H9 (cell line): ENCODE data around the gene SLC35G1. TPM values are rescaled to one million over a fixed set of nuclear protein-coding genes. Genes with fewer than 3 reads are reported as not detected.

Experiments
- DNase-seq: peaks from one replicate; pipeline ENCODE4 v3.0.0-alpha.2; 2017
- H2AFZ ChIP-seq: one replicate; pipeline ENCODE4 v1.6.1; 2013; ENCODE audit warnings: mild to moderate bottlenecking, low read length, control low read depth, moderate library complexity
- H2AK5ac ChIP-seq: 2 replicates; pipeline ENCODE4 v1.6.1; 2013; ENCODE audit warnings: low read length, control low read depth, mixed read lengths; ENCODE audit not compliant: insufficient read length
- H2BK120ac ChIP-seq: one replicate; pipeline ENCODE4 v1.6.1; 2013; ENCODE audit warnings: low read depth, mild to moderate bottlenecking, low read length, control low read depth, inconsistent platforms; ENCODE audit not compliant: poor library complexity, severe bottlenecking
- H2BK12ac ChIP-seq: 2 replicates; pipeline ENCODE4 v1.6.1; 2013; ENCODE audit warnings: low read length, control low read depth, mixed read lengths, low read depth; ENCODE audit not compliant: insufficient read length
- H2BK15ac ChIP-seq: 2 replicates; pipeline ENCODE4 v1.6.1; 2013; ENCODE audit warnings: low read depth, low read length, control low read depth
- H2BK20ac ChIP-seq: one replicate; pipeline ENCODE4 v1.6.1; 2013; ENCODE audit warnings: low read depth, mild to moderate bottlenecking, low read length, control low read depth, inconsistent platforms; ENCODE audit not compliant: poor library complexity, severe bottlenecking
- H2BK5ac ChIP-seq: 2 replicates; pipeline ENCODE4 v1.6.1; 2013; ENCODE audit warnings: low read length, control low read depth, mixed read lengths; ENCODE audit not compliant: insufficient read length
- H3K14ac ChIP-seq: 2 replicates; pipeline ENCODE4 v1.6.1; 2013; ENCODE audit warnings: low read length, control low read depth; ENCODE audit not compliant: insufficient read depth
- H3K18ac ChIP-seq: 2 replicates; pipeline ENCODE4 v1.6.1; 2013; ENCODE audit warnings: low read depth, mild to moderate bottlenecking, mixed read lengths, low read length, control low read depth; ENCODE audit not compliant: insufficient read length
- H3K23ac ChIP-seq: 2 replicates; pipeline ENCODE4 v1.6.1; 2013; ENCODE audit warnings: low read length, control low read depth, mixed read lengths, low read depth; ENCODE audit not compliant: insufficient read length
- H3K23me2 ChIP-seq: 2 replicates; pipeline ENCODE4 v1.6.1; 2013; ENCODE audit warnings: low read depth, mild to moderate bottlenecking, mixed read lengths, low read length, control low read depth; ENCODE audit not compliant: insufficient read length, poor library complexity, severe bottlenecking
- H3K27ac ChIP-seq: 2 replicates; pipeline ENCODE4 v1.5.1; 2013; ENCODE audit warnings: low read length, control low read depth, mixed read lengths, low read depth; ENCODE audit not compliant: insufficient read length
- H3K27me3 ChIP-seq: 2 replicates; pipeline ENCODE4 v1.6.1; 2013; ENCODE audit warnings: low read length, control low read depth, inconsistent platforms; ENCODE audit not compliant: insufficient read depth
- H3K4ac ChIP-seq: 2 replicates; pipeline ENCODE4 v1.6.1; 2013; ENCODE audit warnings: low read depth, mild to moderate bottlenecking, control low read depth, inconsistent platforms, low read length, moderate library complexity
- H3K4me1 ChIP-seq: 2 replicates; pipeline ENCODE4 v1.6.1; 2013; ENCODE audit warnings: low read length, control low read depth, inconsistent platforms; ENCODE audit not compliant: insufficient read depth
- H3K4me2 ChIP-seq: 2 replicates; pipeline ENCODE4 v1.6.1; 2013; ENCODE audit warnings: low read length, control low read depth, mixed read lengths; ENCODE audit not compliant: insufficient read length, insufficient read depth
- H3K56ac ChIP-seq: 2 replicates; pipeline ENCODE4 v1.6.1; 2013; ENCODE audit warnings: low read depth, mild to moderate bottlenecking, mixed read lengths, low read length, control low read depth; ENCODE audit not compliant: insufficient read length
- H3K79me1 ChIP-seq: 2 replicates; pipeline ENCODE4 v1.6.1; 2013; ENCODE audit warnings: low read depth, mild to moderate bottlenecking, moderate library complexity, low read length, control low read depth, inconsistent platforms; ENCODE audit not compliant: insufficient read depth, poor library complexity, severe bottlenecking
- H3K79me2 ChIP-seq: 2 replicates; pipeline ENCODE4 v1.6.1; 2013; ENCODE audit warnings: low read length, control low read depth, inconsistent platforms; ENCODE audit not compliant: insufficient read depth
- H3K9ac ChIP-seq: 2 replicates; pipeline ENCODE4 v1.6.1; 2013; ENCODE audit warnings: low read length, control low read depth, mixed read lengths; ENCODE audit not compliant: insufficient read length; ENCODE audit errors: extremely low read depth
- H3K9me3 ChIP-seq: one replicate; pipeline ENCODE4 v1.6.1; 2013; ENCODE audit warnings: low read depth, low read length, inconsistent platforms; ENCODE audit not compliant: control insufficient read depth
- H3T11ph ChIP-seq: one replicate; pipeline ENCODE4 v1.6.1; 2013; ENCODE audit warnings: mild to moderate bottlenecking, low read length, control low read depth, inconsistent platforms
- H4K20me1 ChIP-seq: one replicate; pipeline ENCODE4 v1.6.1; 2013; ENCODE audit not compliant: control insufficient read depth, insufficient read length, insufficient read depth
- H4K5ac ChIP-seq: 2 replicates; pipeline ENCODE4 v1.6.1; 2013; ENCODE audit warnings: low read depth, mild to moderate bottlenecking, mixed read lengths, low read length, control low read depth; ENCODE audit not compliant: insufficient read length
- H4K8ac ChIP-seq: replicated peaks from 2 replicates; pipeline ENCODE4 v1.6.1; 2013; ENCODE audit warnings: low read length, control low read depth, mixed read lengths, low read depth; ENCODE audit not compliant: insufficient read length
- H4K91ac ChIP-seq: 2 replicates; pipeline ENCODE4 v1.6.1; 2013; ENCODE audit warnings: low read depth, mild to moderate bottlenecking, moderate library complexity, mixed read lengths, low read length, control low read depth; ENCODE audit not compliant: insufficient read length
- H3K27ac Mint-ChIP-seq, 3 experiments: 2 replicates in 2 of 3; 3 replicates in 1 of 3; pipeline ENCODE4 v1.8.0; 2020 to 2021; ENCODE audit warnings: mixed read lengths in 3 of 3, mild to moderate bottlenecking in 1 of 3, moderate library complexity in 1 of 3
- H3K27me3 Mint-ChIP-seq: 2 replicates; pipeline ENCODE4 v1.8.0; 2021; ENCODE audit warnings: low read depth, mild to moderate bottlenecking, moderate library complexity, mixed read lengths
- H3K36me3 Mint-ChIP-seq, 3 experiments: 2 replicates in 2 of 3; 3 replicates in 1 of 3; pipeline ENCODE4 v1.8.0; 2020 to 2021; ENCODE audit warnings: low read depth in 3 of 3, mixed read lengths in 3 of 3; ENCODE audit not compliant: insufficient read depth in 1 of 3
- H3K4me1 Mint-ChIP-seq, 2 experiments: 2 replicates each; pipeline ENCODE4 v1.8.0; 2020; ENCODE audit warnings: mixed read lengths in 2 of 2
- H3K4me3 Mint-ChIP-seq, 2 experiments: 2 replicates in 1 of 2; 3 replicates in 1 of 2; pipeline ENCODE4 v1.8.0; 2020 to 2021; ENCODE audit warnings: mild to moderate bottlenecking in 2 of 2, mixed read lengths in 2 of 2, moderate library complexity in 1 of 2
- H3K9me3 Mint-ChIP-seq, 2 experiments: 2 replicates in 1 of 2; 3 replicates in 1 of 2; pipeline ENCODE4 v1.8.0; 2020; ENCODE audit warnings: mild to moderate bottlenecking in 2 of 2, mixed read lengths in 2 of 2, moderate library complexity in 1 of 2
- WGBS: extraction: QIAGEN DNeasy Blood & Tissue Kit; methylation state at CpG from one replicate; pipeline ENCODE4 v1.1.7; 2013; ENCODE audit warnings: missing lambda C conversion rate, low lambda C conversion rate, mixed read lengths; ENCODE audit not compliant: insufficient read length; ENCODE audit errors: extremely low coverage; 5-methylcytosine and 5-hydroxymethylcytosine counted together
- total RNA-seq: library from RNA; stranded (reverse); gene quantifications from 2 replicates; pipeline ENCODE4 v1.2.1, GENCODE V29; 2021
- TF ChIP-seq, protein P1 (sequence below): fragments of 200-600 bp; sonication (generic); conservative IDR thresholded peaks from 3 replicates; pipeline ENCODE4 v1.8.0; 2021; ENCODE audit warnings: antibody characterized with exemption, mild to moderate bottlenecking

The SLC35G1 gene
- total RNA-seq, 1 experiment from 2014 or later: 6.3 TPM

GRCh38 chr10:93938140-93938539, 44.4 kb downstream of the SLC35G1 start:
- Histone ChIP-seq H4K8ac (no peak overlapping the region), H2AFZ (no peak overlapping the region), H4K20me1 (no peaks in the 10 kb centered on the region), H2BK12ac (no peak overlapping the region), H3K79me2 (no peaks in the 10 kb centered on the region), H3K56ac (no peak overlapping the region), H3K23me2 (no peaks in the 10 kb centered on the region), H3K9ac (no peak overlapping the region), H2BK20ac (no peak overlapping the region), H2AK5ac (no peak overlapping the region), H3K4ac (no peak overlapping the region), H2BK5ac (no peak overlapping the region), H3K23ac (no peak overlapping the region), H3K4me2 (no peak overlapping the region), H3K27me3 (no peaks in the 10 kb centered on the region), H3K9me3 (no peaks in the 10 kb centered on the region), H4K91ac (no peak overlapping the region), H3K27ac (no peak overlapping the region), H3K79me1 (no peaks in the 10 kb centered on the region), H4K5ac (no peak overlapping the region), H3T11ph (no peak overlapping the region), H2BK15ac (no peak overlapping the region), H2BK120ac (no peak overlapping the region), H3K18ac (no peak overlapping the region), H3K14ac (no peak overlapping the region), H3K4me1 (no peaks in the 10 kb centered on the region)
- Mint-ChIP-seq H3K9me3 (peaks cover 0 to 3% of the 10 kb centered on the region in 2 experiments; a peak in 1 of 5 replicates), H3K27me3 (peaks cover 11% of the 10 kb centered on the region), H3K36me3 (no peaks in the 10 kb centered on the region), H3K4me3 (no peak overlapping the region), H3K4me1 (no peaks in the 10 kb centered on the region), H3K27ac (no peak overlapping the region)
- whole genome bisulfite sequencing: no CpG with 5 or more reads among the region's 1 CpG
- TF ChIP-seq, protein P1, sequence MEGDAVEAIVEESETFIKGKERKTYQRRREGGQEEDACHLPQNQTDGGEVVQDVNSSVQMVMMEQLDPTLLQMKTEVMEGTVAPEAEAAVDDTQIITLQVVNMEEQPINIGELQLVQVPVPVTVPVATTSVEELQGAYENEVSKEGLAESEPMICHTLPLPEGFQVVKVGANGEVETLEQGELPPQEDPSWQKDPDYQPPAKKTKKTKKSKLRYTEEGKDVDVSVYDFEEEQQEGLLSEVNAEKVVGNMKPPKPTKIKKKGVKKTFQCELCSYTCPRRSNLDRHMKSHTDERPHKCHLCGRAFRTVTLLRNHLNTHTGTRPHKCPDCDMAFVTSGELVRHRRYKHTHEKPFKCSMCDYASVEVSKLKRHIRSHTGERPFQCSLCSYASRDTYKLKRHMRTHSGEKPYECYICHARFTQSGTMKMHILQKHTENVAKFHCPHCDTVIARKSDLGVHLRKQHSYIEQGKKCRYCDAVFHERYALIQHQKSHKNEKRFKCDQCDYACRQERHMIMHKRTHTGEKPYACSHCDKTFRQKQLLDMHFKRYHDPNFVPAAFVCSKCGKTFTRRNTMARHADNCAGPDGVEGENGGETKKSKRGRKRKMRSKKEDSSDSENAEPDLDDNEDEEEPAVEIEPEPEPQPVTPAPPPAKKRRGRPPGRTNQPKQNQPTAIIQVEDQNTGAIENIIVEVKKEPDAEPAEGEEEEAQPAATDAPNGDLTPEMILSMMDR: no peak
- no peak for DNase-seq
